ENCODE results near the gene TTLL5. TPM values are rescaled to one million over a fixed set of nuclear protein-coding genes. Genes with fewer than 3 reads are reported as not detected.

Gene TTLL5
- total RNA-seq, 4 donors from 2014 or later = 14.2 to 27.1 (median 21.2) TPM

- Histone ChIP-seq H3K27me3 (no peaks in the 10 kb centered on the region), H3K27ac (no peak overlapping the region), H3K4me1 (peaks cover 0 to 10% (median 0%) of the 10 kb centered on the region in 3 donors), H3K4me3 (no peak overlapping the region), H3K9me3 (no peaks in the 10 kb centered on the region), H3K36me3 (peaks cover 0 to 9% (median 0%) of the 10 kb centered on the region in 3 donors)
- intact Hi-C loops (cut with DNase I) = no loop called here
- 88 to 93% methylated on average over 1 to 2 of the region's 2 CpGs for WGBS, 2 donors
- TF ChIP-seq CTCF (IDR thresholded peaks at IDR 0.05) (no peak), POLR2A (IDR thresholded peaks at IDR 0.05) (no peak)
- no peak for DNase-seq
Observed at GRCh38 chr14:75847584-75847983, 186.5 kb downstream of the TTLL5 start.

GRCh38 chr14:75848167-75848913 lies 187.3 kb downstream of the TTLL5 start:
- no peak for TF ChIP-seq CTCF (IDR thresholded peaks at IDR 0.05)
- TF ChIP-seq POLR2A (IDR thresholded peaks at IDR 0.05) = no peak
- no peaks in the 10 kb centered on the region for H3K27me3 ChIP-seq
- no peak overlapping the region for H3K27ac ChIP-seq
- peaks cover 0 to 2% (median 0%) of the 10 kb centered on the region in 3 donors for H3K4me1 ChIP-seq
- no peak overlapping the region for H3K4me3 ChIP-seq
- DNase-seq = no peak
- intact Hi-C loops (cut with DNase I) = no loop called here
- peaks cover 0 to 9% (median 0%) of the 10 kb centered on the region in 3 donors for H3K36me3 ChIP-seq
- WGBS, 2 donors = 89 to 100% methylated on average over 1 to 2 of the region's 2 CpGs
- no peaks in the 10 kb centered on the region for H3K9me3 ChIP-seq

- WGBS, 2 donors = 79 to 90% methylated on average over 3 of the region's 3 CpGs
- Histone ChIP-seq H3K4me1 (no peaks in the 10 kb centered on the region), H3K27ac (no peak overlapping the region), H3K4me3 (no peak overlapping the region), H3K36me3 (peaks cover 0 to 9% (median 0%) of the 10 kb centered on the region in 3 donors), H3K9me3 (no peaks in the 10 kb centered on the region), H3K27me3 (no peaks in the 10 kb centered on the region)
- TF ChIP-seq POLR2A (IDR thresholded peaks at IDR 0.05) = no peak
- TF ChIP-seq CTCF (IDR thresholded peaks at IDR 0.05) = no peak
- no peak for DNase-seq
- intact Hi-C loops (cut with DNase I) = no loop called here
Observed at GRCh38 chr14:75849300-75849895, 188.4 kb downstream of the TTLL5 start.

- 87 to 89% methylated on average over 6 of the region's 6 CpGs for WGBS, 2 donors
Observed at GRCh38 chr14:75851574-75851866, 190.5 kb downstream of the TTLL5 start.

More at GRCh38 chr14:75851574-75851866, 190.5 kb downstream of the TTLL5 start:
- intact Hi-C loops (cut with DNase I) = no loop called here
- Histone ChIP-seq H3K4me1 (no peaks in the 10 kb centered on the region), H3K36me3 (peaks cover 0 to 9% (median 0%) of the 10 kb centered on the region in 3 donors), H3K27me3 (no peaks in the 10 kb centered on the region), H3K9me3 (no peaks in the 10 kb centered on the region), H3K4me3 (no peak overlapping the region), H3K27ac (no peak overlapping the region)
- TF ChIP-seq CTCF (IDR thresholded peaks at IDR 0.05) (no peak), POLR2A (IDR thresholded peaks at IDR 0.05) (no peak)
- no peak for DNase-seq
